Measurements from ENCODE around the gene APCDD1.

The APCDD1 gene

DNA sequence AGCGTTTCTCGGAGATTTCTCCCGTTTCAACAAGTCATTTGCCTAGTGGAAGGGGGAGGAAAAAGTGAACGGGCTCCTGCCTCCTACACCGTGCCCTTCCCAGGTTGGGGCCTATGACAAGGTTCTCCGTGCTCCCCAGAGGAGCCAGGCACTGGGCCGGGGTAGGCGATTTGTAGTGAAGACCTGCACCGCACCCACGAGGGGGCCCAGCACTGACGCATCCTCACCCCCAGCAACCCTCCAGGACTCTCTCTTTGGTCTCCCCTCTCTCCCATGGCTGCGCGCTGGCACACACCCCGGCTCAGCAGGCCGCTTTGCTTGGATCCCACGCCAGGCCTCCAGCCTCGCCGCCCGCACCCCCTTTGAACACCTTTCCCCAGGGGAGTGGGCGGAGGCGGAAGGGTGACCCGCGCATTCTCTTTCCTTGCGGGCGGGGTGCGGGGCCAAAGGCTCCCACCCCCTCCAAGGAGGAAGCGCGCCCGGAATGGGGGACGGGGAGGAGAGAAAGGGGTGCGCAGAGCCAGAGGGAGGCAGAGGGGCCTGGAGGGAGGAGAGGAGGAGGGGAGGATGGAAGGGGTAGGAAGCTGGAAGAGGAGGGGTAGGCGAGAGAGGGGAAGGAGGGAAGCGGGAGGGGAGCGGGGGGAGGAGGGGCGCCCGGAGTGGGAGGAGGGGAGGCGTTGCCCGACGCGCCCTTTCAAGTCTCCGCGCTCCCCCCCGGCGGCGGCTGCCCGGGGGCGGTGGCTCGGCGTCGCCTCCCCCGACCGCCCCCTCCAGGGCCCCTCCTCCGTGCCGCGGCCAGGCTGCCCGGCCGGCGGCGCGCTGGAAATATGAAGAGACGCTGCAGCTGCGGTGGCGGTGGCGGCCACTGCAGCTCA, at the start of gene APCDD1:
APCDD1 (plus strand) TSS at position 830 of the 875 bp plus-strand sequence. CDS start 347 bp downstream, outside the sequence.
- DNase-seq (ENCODE audit: low read depth) = no peak

DNA sequence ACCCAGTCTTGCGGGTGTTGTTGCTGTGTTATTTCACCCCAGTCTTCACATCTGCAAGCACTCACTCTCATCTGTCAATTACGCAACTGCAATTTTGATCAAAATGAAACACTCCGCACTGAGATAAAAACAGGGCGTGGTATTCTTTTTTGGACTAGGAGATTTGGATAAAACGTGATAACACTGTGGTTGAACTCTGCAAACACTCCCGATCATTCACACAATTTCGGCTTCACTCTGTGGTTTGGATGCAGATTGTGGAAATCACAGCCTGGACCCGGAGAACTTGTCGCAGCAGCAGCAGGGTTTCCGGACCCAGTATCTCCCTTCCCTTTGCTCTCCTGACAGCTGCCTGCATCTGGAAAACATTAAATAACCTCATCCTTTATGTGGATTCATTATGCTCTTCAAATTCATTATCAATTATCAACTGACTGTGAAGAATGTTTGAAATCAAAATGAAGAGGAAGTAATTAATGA, 49.4 kb upstream of the APCDD1 start:
- no peak for DNase-seq (ENCODE audit: low read depth)

DNA sequence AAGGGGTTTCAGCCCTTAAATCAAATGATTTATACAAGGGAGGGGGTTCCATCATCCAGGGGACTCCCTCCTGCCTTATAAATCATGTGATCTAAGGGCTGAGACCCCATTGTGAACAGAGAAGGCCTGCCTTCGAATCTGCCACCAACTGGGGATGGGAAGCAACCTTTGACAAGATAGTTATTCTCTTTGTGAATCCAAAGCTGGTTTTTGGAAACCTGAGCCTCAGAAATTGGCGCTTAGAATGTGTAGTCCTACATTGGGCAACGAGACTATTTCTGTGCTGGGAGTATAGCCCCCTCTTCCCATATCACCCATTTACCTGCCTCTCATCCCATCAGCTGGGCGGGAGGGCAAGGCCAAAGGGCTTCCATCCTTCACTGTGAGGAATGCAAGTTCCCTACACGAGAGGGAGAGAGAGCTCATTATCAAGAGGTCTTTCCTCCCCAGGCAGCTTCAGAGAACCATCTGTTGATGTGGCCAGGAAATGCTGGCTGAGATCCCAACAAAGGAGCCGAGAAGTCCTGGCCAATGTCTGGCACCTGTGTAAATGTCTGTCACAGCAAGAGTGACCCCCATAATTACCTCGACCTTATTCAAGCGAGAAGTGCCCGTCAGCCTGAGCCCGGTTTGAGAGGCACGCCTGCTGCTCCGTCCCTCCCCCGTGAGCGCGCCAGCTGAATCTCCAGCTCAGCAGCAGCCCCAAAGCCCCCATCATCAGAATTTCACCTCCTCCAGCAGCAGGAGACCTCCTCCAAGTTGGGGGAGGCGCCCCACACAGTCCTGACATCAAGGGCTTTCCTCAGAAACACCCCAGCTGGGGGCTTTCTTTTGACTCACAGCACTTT, 48.4 kb upstream of the APCDD1 start:
- DNase-seq (ENCODE audit: low read depth) = no peak

DNA sequence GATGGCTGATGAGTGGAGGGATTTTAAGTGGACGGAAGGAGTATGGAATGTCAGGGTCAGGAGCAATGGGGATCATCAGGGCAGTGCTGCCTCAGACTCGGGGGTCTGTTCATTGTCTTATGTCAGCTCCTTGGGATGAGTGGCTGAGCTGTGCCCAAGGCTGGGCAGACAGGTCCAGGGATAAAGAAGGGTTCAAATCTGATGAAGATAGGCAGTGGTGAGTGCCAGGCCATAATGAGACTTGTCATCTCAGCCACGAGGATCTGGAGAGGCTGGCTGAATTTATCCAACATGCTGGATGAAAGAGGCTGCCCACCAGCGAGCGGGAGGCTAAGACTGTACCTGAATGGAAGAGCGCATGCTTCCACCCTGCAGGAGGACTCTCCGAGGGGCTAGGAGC, 46.3 kb upstream of the APCDD1 start:
- no peak for DNase-seq (ENCODE audit: low read depth)

DNA sequence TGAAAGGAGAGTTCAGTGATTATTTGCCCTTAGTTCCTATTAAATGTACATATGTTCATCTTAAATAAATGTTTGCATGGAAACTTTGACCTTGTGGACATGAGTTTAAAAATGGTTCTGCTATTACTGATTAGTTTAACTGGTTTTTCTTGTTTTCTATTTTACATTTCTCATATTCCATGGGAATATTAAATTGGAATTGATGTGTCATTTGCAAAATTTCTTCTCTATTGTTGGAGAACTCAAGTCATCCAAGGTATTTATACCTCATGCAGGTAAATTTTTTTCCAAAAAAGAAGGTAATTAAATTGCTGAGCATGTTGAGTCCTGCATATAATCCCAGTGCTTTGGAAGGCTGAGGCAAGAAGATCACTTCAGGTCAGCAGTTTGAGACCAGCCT, 45.4 kb upstream of the APCDD1 start:
- DNase-seq (ENCODE audit: low read depth) = no peak

DNA sequence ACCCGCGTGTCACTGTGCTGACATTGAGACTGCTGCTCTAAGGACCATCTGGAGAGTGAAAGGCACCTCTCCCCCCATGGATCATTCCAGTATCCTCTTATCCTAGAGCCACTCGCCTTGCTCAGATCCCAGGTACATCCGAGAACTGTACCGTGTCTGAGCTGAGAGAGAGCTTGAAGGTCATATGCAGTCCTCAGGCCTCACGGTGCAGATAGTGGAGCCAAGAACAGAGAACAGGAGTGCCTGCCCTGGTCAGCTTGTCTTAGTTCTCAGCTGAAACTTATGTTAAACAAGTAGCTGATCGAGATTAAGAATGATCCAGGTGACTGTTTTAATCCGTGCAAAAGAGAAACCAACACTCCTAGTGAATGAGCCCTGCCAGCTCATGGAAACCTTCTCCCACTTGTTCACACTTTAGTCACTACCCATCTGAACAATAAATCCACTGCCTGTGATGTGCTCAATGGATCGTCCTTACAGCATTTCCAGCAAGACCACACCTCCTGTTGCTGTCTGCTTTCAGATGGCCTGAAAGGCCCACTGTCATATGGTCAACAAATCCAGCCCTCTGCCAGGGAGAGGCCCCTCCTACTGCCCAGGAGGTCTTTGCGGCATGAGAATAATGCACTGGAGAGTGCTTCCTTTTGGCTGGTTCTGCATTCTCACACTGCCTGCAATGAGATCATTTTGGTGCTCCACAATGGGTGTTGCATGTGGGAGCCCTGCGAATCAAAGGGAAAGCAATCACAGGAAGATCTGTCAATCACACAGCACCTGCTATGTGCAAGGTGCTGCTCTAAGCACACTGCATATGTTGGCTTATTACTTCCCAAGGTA, 43.7 kb upstream of the APCDD1 start:
- DNase-seq (ENCODE audit: low read depth) = no peak

DNA sequence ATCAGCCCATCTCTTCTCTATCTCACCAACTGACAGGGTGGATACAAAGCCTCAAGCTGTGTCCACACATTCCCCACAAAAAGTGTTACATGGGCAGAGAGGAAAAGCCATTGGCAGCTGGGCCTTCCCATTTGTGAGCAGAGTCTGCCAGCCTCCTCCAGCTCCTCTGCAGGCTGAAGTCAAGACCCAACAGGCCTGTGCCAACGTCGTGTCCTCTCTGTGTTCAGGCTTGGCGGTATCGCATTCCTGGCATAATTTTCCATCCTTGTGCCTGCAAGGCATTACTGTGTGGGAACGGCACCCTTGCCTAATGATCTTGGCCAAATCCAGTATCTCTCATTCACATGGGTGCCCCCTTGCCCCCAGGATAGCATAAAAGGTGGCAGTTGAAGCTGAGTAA, 41.5 kb upstream of the APCDD1 start:
- DNase-seq (ENCODE audit: low read depth) = no peak

DNA sequence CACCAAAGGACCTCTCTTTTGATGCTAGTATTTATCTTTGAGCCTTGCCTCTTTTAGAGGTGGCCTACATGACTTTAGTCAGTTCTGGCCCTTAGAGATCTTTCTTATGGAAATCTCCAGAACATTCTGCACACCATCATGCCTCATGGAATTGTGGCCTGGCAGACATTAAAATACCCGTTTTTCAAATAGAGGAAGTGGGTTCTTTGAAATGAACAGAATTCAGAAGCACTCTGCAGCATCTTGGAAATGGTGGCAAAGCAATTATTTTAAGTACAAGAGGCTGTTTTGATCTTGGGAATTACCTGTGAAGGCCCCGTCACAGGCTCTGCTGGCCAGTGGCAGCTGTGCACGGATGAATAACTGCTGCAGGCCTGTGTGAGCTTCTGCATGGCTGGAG, 40.7 kb upstream of the APCDD1 start:
- DNase-seq (ENCODE audit: low read depth) = no peak

DNA sequence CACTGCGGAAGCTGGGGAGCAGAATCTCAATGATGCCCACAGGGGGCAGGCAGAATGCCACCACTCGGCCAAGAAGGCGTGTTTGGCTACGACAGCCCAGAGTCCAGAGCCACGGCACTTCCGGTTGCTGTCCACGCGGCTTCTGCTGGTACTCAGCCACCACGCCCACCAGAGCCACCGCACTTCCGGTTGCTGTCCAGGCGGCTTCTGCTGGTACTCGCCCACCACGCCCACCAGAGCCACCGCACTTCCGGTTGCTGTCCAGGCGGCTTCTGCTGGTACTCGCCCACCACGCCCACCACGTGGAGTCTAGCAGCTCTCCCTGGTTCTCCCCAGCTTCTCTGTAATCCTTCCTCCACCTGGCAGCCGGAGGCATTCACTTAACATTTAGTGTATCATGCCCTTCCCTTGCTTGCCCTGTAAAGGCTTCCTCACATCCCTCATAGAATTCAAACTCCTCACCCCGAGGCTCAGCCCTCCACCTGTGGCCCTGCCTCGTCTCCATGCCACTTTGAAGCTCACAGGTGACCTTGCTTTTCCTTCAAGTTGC, 40.1 kb upstream of the APCDD1 start:
- DNase-seq (ENCODE audit: low read depth) = no peak

DNA sequence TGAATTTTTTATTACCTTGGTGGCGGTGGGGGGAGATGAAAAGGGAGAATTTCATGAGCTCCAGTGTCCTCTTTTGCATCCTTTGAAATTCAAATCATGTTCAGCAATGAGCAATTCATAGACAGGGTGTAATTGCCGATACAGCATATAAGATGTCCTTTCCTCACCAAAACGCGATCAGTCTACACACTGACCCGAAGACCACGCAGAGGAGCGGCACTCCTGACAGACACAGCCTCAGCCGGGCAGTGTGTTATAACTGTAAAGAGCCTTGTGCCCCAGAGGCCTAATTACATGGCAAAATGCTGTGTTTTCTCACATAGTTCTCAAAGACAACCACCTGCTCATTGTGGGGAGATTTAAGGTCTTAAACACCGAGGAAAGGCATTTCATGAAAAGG, 38.4 kb upstream of the APCDD1 start:
- no peak for DNase-seq (ENCODE audit: low read depth)

DNA sequence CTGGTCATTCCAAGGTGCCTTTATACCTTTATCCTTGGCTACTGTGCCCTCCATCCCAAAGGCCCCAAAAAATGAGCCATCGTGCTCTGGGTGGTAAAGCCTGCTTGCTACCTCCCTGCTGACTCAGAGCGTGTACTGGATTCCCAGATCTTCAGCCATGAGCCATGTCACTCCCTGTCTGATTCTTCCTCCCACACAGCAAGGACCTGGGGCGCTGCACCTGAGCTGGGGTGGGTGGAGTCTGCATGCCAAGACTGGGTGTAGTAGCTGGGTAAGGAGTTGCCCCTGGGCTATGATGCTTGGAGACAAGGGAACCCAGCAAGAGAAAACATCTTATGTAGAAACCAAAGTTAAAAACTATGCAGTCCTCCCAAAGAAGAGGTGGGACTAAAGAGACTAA, 37.2 kb upstream of the APCDD1 start:
- no peak for DNase-seq (ENCODE audit: low read depth)

DNA sequence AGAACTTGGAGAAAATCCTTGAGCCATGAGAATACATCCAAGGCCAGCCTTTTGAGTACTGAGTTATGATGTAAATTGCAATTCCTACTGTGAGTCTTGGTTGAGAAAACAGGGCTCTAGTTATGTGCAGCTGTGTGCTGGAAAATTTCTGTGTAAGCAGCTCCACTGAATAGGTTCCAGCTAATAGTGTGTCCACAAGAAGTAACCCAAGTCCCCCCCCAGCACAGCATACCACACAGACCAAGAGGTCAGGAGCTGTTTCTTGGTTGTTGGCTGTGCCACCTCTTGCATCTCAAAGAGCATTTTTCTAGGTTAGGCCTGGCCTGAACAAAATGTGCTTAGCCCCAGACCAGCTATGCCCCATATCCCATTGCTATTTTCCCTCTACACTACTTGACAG, 36.8 kb upstream of the APCDD1 start:
- no peak for DNase-seq (ENCODE audit: low read depth)

DNA sequence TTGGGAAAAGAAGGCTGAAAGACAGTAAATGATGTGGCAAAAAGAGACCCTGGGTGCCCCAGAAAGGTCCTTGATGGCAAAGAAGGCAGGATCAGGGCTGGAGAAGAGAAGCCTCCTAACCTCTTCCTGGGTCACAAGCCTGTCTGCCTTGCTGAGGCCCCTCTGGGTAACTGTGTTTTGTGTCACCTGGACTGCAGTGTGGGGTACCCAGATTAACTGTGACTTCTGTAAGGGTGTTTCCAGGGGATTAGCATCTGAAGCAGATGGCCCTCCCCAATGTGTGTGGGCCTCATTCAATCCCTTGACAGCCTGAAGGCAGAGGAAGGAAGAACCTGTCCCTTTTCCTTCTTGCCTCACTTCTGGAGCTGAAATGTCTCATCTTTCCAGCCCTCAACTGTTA, 35.6 kb upstream of the APCDD1 start:
- DNase-seq (ENCODE audit: low read depth) = no peak

DNA sequence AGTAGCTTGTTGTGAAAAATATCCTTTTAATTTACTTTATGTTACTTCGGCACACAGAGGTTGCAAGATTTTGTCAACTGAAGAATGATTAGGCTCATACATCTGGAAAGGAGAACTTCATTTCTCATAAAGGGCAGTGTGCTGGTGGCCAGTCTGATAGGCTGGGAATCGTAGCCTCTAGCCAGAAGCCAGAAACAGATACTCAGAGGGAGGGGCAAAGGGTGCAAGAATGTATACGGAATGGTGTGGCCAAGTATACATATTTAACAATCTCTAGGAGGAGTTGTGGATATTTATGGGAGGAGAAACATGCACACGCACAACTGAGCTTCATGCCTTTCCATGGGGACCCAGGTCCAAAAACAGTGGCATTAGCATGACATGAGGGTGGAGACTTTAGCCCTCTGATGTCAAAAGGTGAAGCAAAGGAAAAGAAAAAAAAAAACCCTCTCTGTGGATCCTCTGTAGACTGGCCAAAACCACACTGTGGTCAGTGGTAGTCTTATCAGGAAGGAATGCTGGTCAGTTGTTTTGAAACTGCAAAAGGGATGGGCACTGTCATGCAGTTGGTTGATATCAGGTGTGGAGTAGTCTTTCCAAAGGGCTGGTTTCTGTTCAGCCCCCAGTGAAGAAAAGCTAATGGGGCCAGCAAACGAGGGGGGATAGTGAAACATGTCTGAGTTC, 34.9 kb upstream of the APCDD1 start:
- DNase-seq (ENCODE audit: low read depth) = no peak

DNA sequence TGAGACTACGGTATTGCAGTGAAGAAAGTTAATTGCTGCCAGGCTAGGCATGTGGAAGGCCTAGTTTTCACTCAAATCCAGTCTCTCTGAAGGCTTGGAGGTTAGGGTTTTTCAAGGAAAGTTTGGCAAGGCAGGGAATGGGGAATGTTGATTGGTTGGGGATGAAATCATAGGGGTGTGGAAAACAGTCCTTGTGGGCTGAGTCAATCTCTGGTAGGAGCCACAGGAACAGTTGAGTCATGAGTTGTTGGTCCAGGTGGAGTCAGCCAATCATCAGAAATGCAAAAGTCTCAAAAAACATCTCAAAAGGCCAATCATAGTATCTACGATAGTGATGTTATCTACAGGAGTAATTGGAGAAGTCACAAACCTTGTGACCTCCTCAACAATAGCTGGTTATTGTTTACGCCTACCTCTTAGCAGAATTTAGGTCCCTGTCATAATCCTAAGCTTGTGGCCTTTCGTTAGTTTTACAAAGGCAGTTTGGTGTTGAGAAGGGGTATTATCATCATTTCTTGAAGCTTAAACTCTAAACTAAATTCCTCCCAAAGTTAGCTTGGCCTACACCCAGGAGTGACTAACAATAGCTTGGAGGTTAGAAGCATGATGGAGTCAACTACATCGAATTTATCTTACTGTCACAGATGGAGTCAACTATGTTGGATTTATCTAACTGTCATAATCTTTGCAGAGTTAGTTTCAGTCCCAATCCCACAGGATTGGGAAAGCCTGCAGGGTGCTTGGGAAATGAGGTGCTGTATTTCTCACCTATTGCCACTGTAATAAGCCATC, 33.7 kb upstream of the APCDD1 start:
- DNase-seq (ENCODE audit: low read depth) = no peak

DNA sequence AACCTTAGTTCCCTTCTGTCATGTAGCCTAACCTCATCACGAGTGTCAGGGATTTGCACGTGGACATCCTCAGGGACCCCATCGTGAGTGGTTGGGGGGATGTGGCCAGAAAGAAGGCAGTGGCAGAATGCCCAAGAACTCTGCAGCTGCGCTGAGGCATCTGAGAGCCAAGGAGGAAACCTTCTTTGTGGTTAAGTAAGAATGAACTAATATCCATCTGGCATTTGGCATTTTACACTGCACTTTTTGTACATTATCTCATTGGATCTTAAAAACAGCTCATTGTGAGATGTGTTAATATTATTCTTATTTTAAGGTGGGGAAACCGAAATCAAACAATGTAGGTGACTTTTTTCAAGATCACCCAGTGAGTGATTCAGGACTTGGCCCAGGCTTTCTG, 32.6 kb upstream of the APCDD1 start:
- DNase-seq (ENCODE audit: low read depth) = no peak

DNA sequence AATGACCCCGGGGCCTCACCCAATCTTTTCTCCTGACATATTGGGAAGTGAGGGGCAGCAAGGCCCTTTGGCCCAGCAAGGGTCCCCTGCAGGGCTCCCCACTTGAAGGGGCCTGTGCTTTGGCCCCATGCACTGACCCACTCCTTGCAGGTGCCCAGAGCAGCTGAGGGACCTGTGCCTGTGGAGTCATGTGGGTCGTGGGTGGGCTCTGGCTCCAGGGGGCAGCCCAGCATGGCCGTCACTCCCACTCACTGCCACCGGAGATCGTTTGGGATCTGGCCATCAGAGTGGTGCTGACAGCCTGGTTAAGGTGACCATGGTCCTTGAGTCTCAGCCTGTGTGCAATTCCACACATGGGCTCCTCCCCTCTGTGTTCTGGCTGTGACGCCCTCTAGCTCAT, 31.7 kb upstream of the APCDD1 start:
- DNase-seq (ENCODE audit: low read depth) = no peak

DNA sequence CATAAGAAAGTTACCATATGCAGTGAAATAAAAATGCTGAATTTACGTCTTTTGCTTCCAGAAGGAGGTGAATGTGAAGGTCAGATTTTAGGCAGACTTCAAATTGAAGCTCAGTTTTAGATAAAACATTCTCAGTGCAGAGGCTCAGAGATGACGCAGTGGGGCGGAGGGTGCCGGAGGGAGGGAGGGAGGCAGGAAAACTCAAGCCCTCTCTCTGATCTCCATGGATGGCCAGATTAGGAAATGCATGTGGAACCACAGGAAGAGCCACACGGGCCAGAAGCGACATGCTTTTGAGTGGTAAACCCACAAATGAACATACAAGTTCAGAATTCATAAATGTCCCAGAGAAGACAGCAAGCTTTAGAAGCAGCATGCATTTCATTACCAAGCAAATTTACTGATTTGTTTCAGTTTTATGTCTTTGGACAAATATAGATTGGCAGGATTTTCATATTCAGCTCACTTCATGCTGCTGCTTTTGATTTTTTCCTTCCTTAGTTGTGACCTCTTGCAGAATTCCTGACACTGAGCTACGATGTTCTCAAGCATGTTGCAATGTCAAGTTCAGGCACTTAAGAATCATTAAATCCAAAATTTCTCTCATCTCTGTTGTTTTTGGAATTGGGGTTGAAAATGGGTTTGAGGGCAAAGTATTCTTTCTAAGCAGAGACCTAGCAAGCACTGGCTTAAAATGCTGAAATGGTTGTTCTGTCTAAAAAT, 29.7 kb upstream of the APCDD1 start:
- DNase-seq (ENCODE audit: low read depth) = no peak

DNA sequence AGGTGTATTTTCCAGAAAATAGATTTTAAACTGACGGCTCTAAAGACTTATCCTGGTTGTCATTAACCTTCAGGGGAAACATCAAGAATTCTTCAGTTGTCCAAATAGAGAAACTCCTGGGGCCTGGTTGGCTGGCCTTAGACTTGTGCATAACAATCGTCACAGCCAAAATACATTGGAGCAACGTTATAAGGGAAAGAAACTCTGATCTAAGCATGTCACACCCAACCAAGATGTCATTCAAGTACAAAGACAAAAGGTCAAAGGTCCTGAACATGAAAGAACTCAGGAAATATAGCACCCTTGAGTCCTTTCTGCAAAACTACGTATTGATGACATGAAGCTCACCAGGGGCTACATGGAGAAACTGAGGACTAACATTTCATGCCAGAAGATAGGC, 23.8 kb upstream of the APCDD1 start:
- no peak for DNase-seq (ENCODE audit: low read depth)

DNA sequence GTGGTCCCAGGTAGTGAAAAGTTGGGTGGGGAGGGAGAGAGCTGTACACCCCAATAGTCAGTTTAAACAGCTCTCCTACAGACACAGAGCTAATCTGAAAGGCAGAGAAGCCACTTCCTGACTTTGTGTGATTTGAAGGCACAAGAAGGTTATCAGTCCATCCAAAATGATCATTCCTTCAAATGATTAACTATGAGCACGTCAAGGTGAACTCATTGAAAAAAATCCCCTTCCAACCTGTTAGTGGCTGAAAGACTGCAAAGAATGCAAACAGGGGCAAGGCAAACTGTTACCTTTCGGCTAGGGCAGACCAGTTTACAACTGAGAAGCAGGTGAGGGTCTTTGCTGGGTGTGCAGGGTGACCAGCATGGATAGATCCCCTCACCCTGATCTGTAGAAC, 22.8 kb upstream of the APCDD1 start:
- DNase-seq (ENCODE audit: low read depth) = no peak
